Liver (tissue), 9 donors: ENCODE measurements around the gene MEIS1. TPM values are rescaled to one million over a fixed set of nuclear protein-coding genes. Genes with fewer than 3 reads are reported as not detected.

Experiments
- DNase-seq: peaks from one replicate; pipeline ENCODE4 v3.0.0-alpha.2; 2017; ENCODE audit warnings: low spot score
- H3K27ac ChIP-seq, 2 donors: one replicate each; pipeline ENCODE4 v1.7.0; 2013; ENCODE audit warnings: inconsistent platforms in 2 of 2, low read length in 2 of 2, control low read depth in 1 of 2, low read depth in 1 of 2, mild to moderate bottlenecking in 1 of 2
- H3K27me3 ChIP-seq, 4 donors: one replicate each; pipeline versions ENCODE4 v1.6.1 to v1.7.0; 2013; ENCODE audit warnings: low read length in 3 of 4, inconsistent platforms in 1 of 4, mild to moderate bottlenecking in 1 of 4, moderate library complexity in 1 of 4; ENCODE audit not compliant: control insufficient read depth in 4 of 4, insufficient read depth in 4 of 4
- H3K36me3 ChIP-seq, 4 donors: one replicate each; pipeline versions ENCODE4 v1.6.1 to v1.7.0; 2013; ENCODE audit warnings: low read length in 3 of 4, mild to moderate bottlenecking in 3 of 4, low read depth in 1 of 4, moderate library complexity in 1 of 4; ENCODE audit not compliant: control insufficient read depth in 4 of 4, insufficient read depth in 3 of 4
- H3K4me1 ChIP-seq, 4 donors: one replicate each; pipeline versions ENCODE4 v1.6.1 to v1.7.0; 2013; ENCODE audit warnings: low read length in 3 of 4, mild to moderate bottlenecking in 3 of 4, moderate library complexity in 1 of 4; ENCODE audit not compliant: control insufficient read depth in 4 of 4, insufficient read depth in 4 of 4
- H3K4me3 ChIP-seq, 3 donors: one replicate each; pipeline versions ENCODE4 v1.6.1 to v1.7.0; 2013; ENCODE audit warnings: low read length in 3 of 3, control low read depth in 1 of 3, low read depth in 1 of 3, mild to moderate bottlenecking in 1 of 3
- H3K9ac ChIP-seq, 2 donors: one replicate each; pipeline ENCODE4 v1.7.0; 2013; ENCODE audit warnings: low read length in 2 of 2, mild to moderate bottlenecking in 2 of 2, moderate library complexity in 2 of 2, control low read depth in 1 of 2, low read depth in 1 of 2
- H3K9me3 ChIP-seq, 4 donors: one replicate each; pipeline versions ENCODE4 v1.6.1 to v1.7.0; 2013; ENCODE audit warnings: low read length in 3 of 4; ENCODE audit not compliant: control insufficient read depth in 4 of 4
- ATF3 ChIP-seq: IDR thresholded peaks from 2 replicates; pipeline ENCODE4 v1.6.1; 2016; ENCODE audit warnings: antibody characterized with exemption
- EGR1 ChIP-seq, 2 donors: IDR thresholded peaks; 2 replicates each; pipeline ENCODE4 v1.6.1; 2016 to 2018; ENCODE audit warnings: antibody characterized with exemption in 2 of 2, low read depth in 2 of 2
- FOXA2 ChIP-seq: IDR thresholded peaks from 2 replicates; pipeline ENCODE4 v1.6.1; 2016; ENCODE audit warnings: antibody characterized with exemption
- GABPA ChIP-seq, 2 donors: IDR thresholded peaks in 1 of 2; conservative IDR thresholded peaks in 1 of 2; 2 replicates each; pipeline ENCODE4 v1.6.1; 2016; ENCODE audit warnings: antibody characterized with exemption in 2 of 2, mild to moderate bottlenecking in 1 of 2, moderate library complexity in 1 of 2
- HNF4A ChIP-seq, 2 donors: conservative IDR thresholded peaks; 2 replicates each; pipeline ENCODE4 v1.6.1; 2016; ENCODE audit warnings: antibody characterized with exemption in 2 of 2, mild to moderate bottlenecking in 2 of 2
- HNF4G ChIP-seq: IDR thresholded peaks from 2 replicates; pipeline ENCODE4 v1.6.1; 2016; ENCODE audit warnings: antibody characterized with exemption
- NR2F2 ChIP-seq: IDR thresholded peaks from 2 replicates; pipeline ENCODE4 v1.6.1; 2016; ENCODE audit warnings: antibody characterized with exemption
- REST ChIP-seq: IDR thresholded peaks from 2 replicates; pipeline ENCODE4 v1.6.1; 2016; ENCODE audit warnings: antibody characterized with exemption, mild to moderate bottlenecking
- RXRA ChIP-seq, 2 donors: IDR thresholded peaks; 2 replicates each; pipeline ENCODE4 v1.6.1; 2017 to 2018; ENCODE audit warnings: antibody characterized with exemption in 2 of 2, mild to moderate bottlenecking in 1 of 2
- TAF1 ChIP-seq: conservative IDR thresholded peaks from 2 replicates; pipeline ENCODE4 v1.6.1; 2016; ENCODE audit warnings: antibody characterized with exemption, mild to moderate bottlenecking
- YY1 ChIP-seq: IDR thresholded peaks from 2 replicates; pipeline ENCODE4 v1.6.1; 2016; ENCODE audit warnings: antibody characterized with exemption, mild to moderate bottlenecking
- ZBTB33 ChIP-seq: IDR thresholded peaks from 2 replicates; pipeline ENCODE4 v1.6.1; 2016; ENCODE audit warnings: antibody characterized with exemption
- WGBS: extraction: QIAGEN DNeasy Blood & Tissue Kit; methylation state at CpG from one replicate; pipeline ENCODE4 v1.1.7; 2013; 5-methylcytosine and 5-hydroxymethylcytosine counted together
- polyA plus RNA-seq, 2 donors: library from polyadenylated mRNA; stranded (reverse) in 1 of 2; unstranded in 1 of 2; fragments of 200-250 nt in 1 of 2; fragments of >200 nt in 1 of 2; fragmentation: Nextera tagmentation in 1 of 2; extraction: Ambion mirVana in 1 of 2; gene quantifications; one replicate each; pipeline versions ENCODE4 v1.2.1 to v1.2.3, GENCODE V29; 2013 to 2015
- total RNA-seq, 2 donors: library from RNA; depleted of rRNA; stranded (reverse); fragments of >200 nt; gene quantifications; one replicate each; pipeline ENCODE4 v1.2.3, GENCODE V29; 2014
- donor health status: healthy.
- donor health status: healthy.
- donor health status: healthy.
- donor health status: healthy.
- donor health status: healthy.

MEIS1 gene
- total and polyA plus RNA-seq, 4 donors: 1.6 to 8.6 (median 5.5) TPM

GRCh38 chr2:66452214-66452613 is 17.3 kb downstream of the MEIS1 start:
- Histone ChIP-seq H3K27me3 (no peaks in the 10 kb centered on the region), H3K9me3 (no peaks in the 10 kb centered on the region), H3K27ac (no peak overlapping the region), H3K9ac (no peak overlapping the region), H3K4me3 (no peak overlapping the region), H3K4me1 (no peaks in the 10 kb centered on the region), H3K36me3 (peaks cover 0 to 3% (median 0%) of the 10 kb centered on the region in 4 donors)
- no peak for DNase-seq
- TF ChIP-seq TAF1: no peak
- no peak for TF ChIP-seq RXRA (IDR thresholded peaks at IDR 0.05)
- no peak for TF ChIP-seq REST
- TF ChIP-seq FOXA2: no peak
- TF ChIP-seq EGR1 (IDR thresholded peaks at IDR 0.05; ENCODE audit: low read depth in 2 of 2): no peak
- TF ChIP-seq HNF4A (conservative IDR thresholded peaks at IDR 0.05): no peak
- no peak for TF ChIP-seq ATF3

GRCh38 chr2:66452917-66453316 is 18.0 kb downstream of the MEIS1 start:
- H3K27ac ChIP-seq: no peak overlapping the region
- DNase-seq: no peak
- H3K9me3 ChIP-seq: no peaks in the 10 kb centered on the region
- H3K4me1 ChIP-seq: no peaks in the 10 kb centered on the region
- peaks cover 0 to 3% (median 0%) of the 10 kb centered on the region in 4 donors for H3K36me3 ChIP-seq
- H3K27me3 ChIP-seq: no peaks in the 10 kb centered on the region
- no peak overlapping the region for H3K4me3 ChIP-seq
- 90% methylated on average over 2 of the region's 2 CpGs for WGBS
- TF ChIP-seq ZBTB33: no peak
- TF ChIP-seq GABPA (IDR thresholded peaks at IDR 0.05 in 1 of 2, conservative IDR thresholded peaks at IDR 0.05 in 1 of 2): no peak
- TF ChIP-seq RXRA (IDR thresholded peaks at IDR 0.05): no peak
- TF ChIP-seq HNF4G: no peak
- no peak for TF ChIP-seq ATF3
- no peak for TF ChIP-seq NR2F2
- no peak for TF ChIP-seq YY1
- H3K9ac ChIP-seq: no peak overlapping the region

GRCh38 chr2:66455490-66455889 is 20.6 kb downstream of the MEIS1 start:
- no peak for DNase-seq
- no peak overlapping the region for H3K9ac ChIP-seq
- no peaks in the 10 kb centered on the region for H3K27me3 ChIP-seq
- no peak overlapping the region for H3K4me3 ChIP-seq
- no peaks in the 10 kb centered on the region for H3K4me1 ChIP-seq
- peaks cover 0 to 3% (median 0%) of the 10 kb centered on the region in 4 donors for H3K36me3 ChIP-seq
- WGBS: 90% methylated on average over 2 of the region's 2 CpGs
- TF ChIP-seq HNF4A (conservative IDR thresholded peaks at IDR 0.05): no peak
- no peak for TF ChIP-seq HNF4G
- no peak for TF ChIP-seq NR2F2
- TF ChIP-seq TAF1: no peak
- H3K9me3 ChIP-seq: no peaks in the 10 kb centered on the region
- H3K27ac ChIP-seq: no peak overlapping the region
